ENCODE data around the gene ACAD11. TPM values are rescaled to one million over a fixed set of nuclear protein-coding genes. Genes with fewer than 3 reads are reported as not detected.

ACAD11 gene
- polyA plus RNA-seq, 3 donors: 0.31 to 25.4 (median 0.40) TPM

- H3K9me3 ChIP-seq (replicated peaks in 1 of 2; ENCODE audit: control insufficient read depth in 1 of 2, insufficient read depth in 1 of 2, low read length in 2 of 2): no peaks in the 10 kb centered on the region
- peaks cover 5 to 16% of the 10 kb centered on the region in 2 donors for H3K36me3 Mint-ChIP-seq
- no peak overlapping the region for H3K4me3 ChIP-seq (replicated peaks in 1 of 3; ENCODE audit: low read depth in 2 of 3, low read length in 3 of 3)
- H4K20me1 ChIP-seq (ENCODE audit: insufficient read depth, low read length): no peaks in the 10 kb centered on the region
- H2AFZ ChIP-seq (ENCODE audit: insufficient read depth, low read depth, low read length, poor library complexity, severe bottlenecking): no peak overlapping the region
- H3K36me3 ChIP-seq (replicated peaks in 1 of 2; ENCODE audit: control insufficient read depth in 1 of 2, insufficient read depth in 2 of 2, low read length in 2 of 2): peaks cover 6 to 11% of the 10 kb centered on the region in 2 donors
- H3K79me2 ChIP-seq (ENCODE audit: insufficient read depth, low read length): no peaks in the 10 kb centered on the region
- no peak overlapping the region for H3K4me3 Mint-ChIP-seq
- H3K9ac ChIP-seq (ENCODE audit: insufficient read depth, low read length, poor library complexity, severe bottlenecking): no peak overlapping the region
- intact Hi-C loops (cut with micrococcal nuclease): no loop called here
- H3K27me3 Mint-ChIP-seq (ENCODE audit: low read depth in 3 of 3): peaks cover 0 to 4% (median 0%) of the 10 kb centered on the region in 3 donors
- peaks cover 4 to 6% of the 10 kb centered on the region in 2 donors for H3K4me1 ChIP-seq (ENCODE audit: control insufficient read depth in 1 of 2, insufficient read depth in 2 of 2, low read length in 2 of 2)
- no peaks in the 10 kb centered on the region for H3K9me3 Mint-ChIP-seq
- no peak overlapping the region for H3K27ac Mint-ChIP-seq
- H3K27ac ChIP-seq (ENCODE audit: low read depth in 1 of 2, low read length in 2 of 2): no peak overlapping the region
- no peak for DNase-seq
- no peak for TF ChIP-seq CTCF (IDR thresholded peaks at IDR 0.05)
- peaks cover 11% of the 10 kb centered on the region for H3K4me1 Mint-ChIP-seq
- no peak overlapping the region for H3K4me2 ChIP-seq (replicated peaks; ENCODE audit: extremely low read depth, low read length, poor library complexity, severe bottlenecking)
- H3K27me3 ChIP-seq (ENCODE audit: control insufficient read depth in 2 of 2, insufficient read depth in 2 of 2, low read length in 2 of 2): no peaks in the 10 kb centered on the region
- 100% methylated on average over 1 of the region's 3 CpGs for WGBS (ENCODE audit: insufficient coverage)
Measured at GRCh38 chr3:132598181-132598580, 61.4 kb downstream of the ACAD11 start.

- H3K27ac ChIP-seq (ENCODE audit: low read depth in 1 of 2, low read length in 2 of 2): no peak overlapping the region
- peaks cover 0 to 4% (median 0%) of the 10 kb centered on the region in 3 donors for H3K27me3 Mint-ChIP-seq (ENCODE audit: low read depth in 3 of 3)
- H3K4me3 ChIP-seq (replicated peaks in 1 of 3; ENCODE audit: low read depth in 2 of 3, low read length in 3 of 3): no peak overlapping the region
- no peak for DNase-seq
- no peaks in the 10 kb centered on the region for H3K79me2 ChIP-seq (ENCODE audit: insufficient read depth, low read length)
- H3K9ac ChIP-seq (ENCODE audit: insufficient read depth, low read length, poor library complexity, severe bottlenecking): no peak overlapping the region
- no peaks in the 10 kb centered on the region for H3K9me3 Mint-ChIP-seq
- intact Hi-C loops (cut with micrococcal nuclease): no loop called here
- no peaks in the 10 kb centered on the region for H4K20me1 ChIP-seq (ENCODE audit: insufficient read depth, low read length)
- H3K4me2 ChIP-seq (replicated peaks; ENCODE audit: extremely low read depth, low read length, poor library complexity, severe bottlenecking): no peak overlapping the region
- no peak overlapping the region for H2AFZ ChIP-seq (ENCODE audit: insufficient read depth, low read depth, low read length, poor library complexity, severe bottlenecking)
- H3K4me3 Mint-ChIP-seq: no peak overlapping the region
- H3K9me3 ChIP-seq (replicated peaks in 1 of 2; ENCODE audit: control insufficient read depth in 1 of 2, insufficient read depth in 1 of 2, low read length in 2 of 2): no peaks in the 10 kb centered on the region
- peaks cover 13% of the 10 kb centered on the region for H3K4me1 Mint-ChIP-seq
- H3K27ac Mint-ChIP-seq: no peak overlapping the region
- TF ChIP-seq CTCF (IDR thresholded peaks at IDR 0.05): no peak
- H3K27me3 ChIP-seq (ENCODE audit: control insufficient read depth in 2 of 2, insufficient read depth in 2 of 2, low read length in 2 of 2): no peaks in the 10 kb centered on the region
- no CpG with 5 or more reads among the region's 2 CpGs for WGBS (ENCODE audit: insufficient coverage)
- H3K36me3 ChIP-seq (replicated peaks in 1 of 2; ENCODE audit: control insufficient read depth in 1 of 2, insufficient read depth in 2 of 2, low read length in 2 of 2): peaks cover 5 to 6% of the 10 kb centered on the region in 2 donors
- peaks cover 4 to 6% of the 10 kb centered on the region in 2 donors for H3K4me1 ChIP-seq (ENCODE audit: control insufficient read depth in 1 of 2, insufficient read depth in 2 of 2, low read length in 2 of 2)
- peaks cover 5 to 14% of the 10 kb centered on the region in 2 donors for H3K36me3 Mint-ChIP-seq
Measured at GRCh38 chr3:132597660-132598059, 61.9 kb downstream of the ACAD11 start.

All from CD14-positive monocyte (primary cell).